DND-41 (cell line): ENCODE data around the gene FAM98B.

Source experiments
- EZH2 ChIP-seq: IDR thresholded peaks from 3 replicates; pipeline ENCODE4 v1.6.1; 2012; ENCODE audit warnings: borderline replicate concordance, low read depth, mild to moderate bottlenecking, moderate library complexity, low read length, inconsistent platforms; ENCODE audit not compliant: severe bottlenecking
- TF ChIP-seq, protein P1 (sequence below): IDR thresholded peaks from 2 replicates; pipeline ENCODE4 v1.5.1; 2012; ENCODE audit warnings: borderline replicate concordance, low read length, moderate library complexity, mild to moderate bottlenecking; ENCODE audit not compliant: poor library complexity, severe bottlenecking; ENCODE audit errors: extremely low read depth

DNA sequence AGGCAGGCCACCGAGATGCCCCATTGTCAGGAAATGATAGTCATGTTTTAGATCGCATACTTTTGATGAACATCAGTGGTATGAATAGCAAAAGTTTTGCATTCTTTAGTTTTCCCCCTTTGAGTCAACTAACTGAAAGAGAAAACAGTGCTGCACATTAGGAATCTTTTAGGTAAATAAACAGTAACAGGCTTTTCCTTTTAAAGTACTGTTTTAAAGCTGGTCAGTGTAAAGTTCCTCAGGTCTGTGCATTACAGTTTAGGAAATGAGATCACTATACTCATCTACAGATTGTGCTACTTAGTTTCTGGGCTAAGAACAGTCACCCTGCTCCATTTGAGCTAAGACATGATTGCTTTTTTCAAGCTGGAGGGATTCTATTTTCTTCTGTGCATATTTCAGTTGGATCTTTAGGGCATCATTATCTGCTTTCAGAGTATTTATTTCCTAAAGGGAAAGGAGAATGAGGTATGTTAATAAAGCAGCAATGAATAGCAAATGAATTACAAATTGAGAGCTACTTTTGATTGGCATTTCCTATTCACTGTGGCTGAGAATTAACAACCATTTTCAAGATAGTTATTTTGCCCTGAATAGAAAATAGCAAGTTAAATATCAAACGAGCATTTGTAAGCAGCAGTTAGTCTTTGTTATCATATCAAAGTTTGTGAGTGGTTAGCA, 36.5 kb downstream of the FAM98B start:
- TF ChIP-seq, protein P1, sequence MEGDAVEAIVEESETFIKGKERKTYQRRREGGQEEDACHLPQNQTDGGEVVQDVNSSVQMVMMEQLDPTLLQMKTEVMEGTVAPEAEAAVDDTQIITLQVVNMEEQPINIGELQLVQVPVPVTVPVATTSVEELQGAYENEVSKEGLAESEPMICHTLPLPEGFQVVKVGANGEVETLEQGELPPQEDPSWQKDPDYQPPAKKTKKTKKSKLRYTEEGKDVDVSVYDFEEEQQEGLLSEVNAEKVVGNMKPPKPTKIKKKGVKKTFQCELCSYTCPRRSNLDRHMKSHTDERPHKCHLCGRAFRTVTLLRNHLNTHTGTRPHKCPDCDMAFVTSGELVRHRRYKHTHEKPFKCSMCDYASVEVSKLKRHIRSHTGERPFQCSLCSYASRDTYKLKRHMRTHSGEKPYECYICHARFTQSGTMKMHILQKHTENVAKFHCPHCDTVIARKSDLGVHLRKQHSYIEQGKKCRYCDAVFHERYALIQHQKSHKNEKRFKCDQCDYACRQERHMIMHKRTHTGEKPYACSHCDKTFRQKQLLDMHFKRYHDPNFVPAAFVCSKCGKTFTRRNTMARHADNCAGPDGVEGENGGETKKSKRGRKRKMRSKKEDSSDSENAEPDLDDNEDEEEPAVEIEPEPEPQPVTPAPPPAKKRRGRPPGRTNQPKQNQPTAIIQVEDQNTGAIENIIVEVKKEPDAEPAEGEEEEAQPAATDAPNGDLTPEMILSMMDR = no peak
- TF ChIP-seq EZH2 = no peak
